CD4-positive, alpha-beta T cell treated with Interleukin-6 for 4 hours (primary cell): ENCODE measurements around the gene ZMYND12.

ENCODE experiments used
- DNase-seq: peaks from one replicate; pipeline ENCODE4 v3.0.0-alpha.2; 2020; ENCODE audit warnings: mixed read lengths

Gene ZMYND12

DNA sequence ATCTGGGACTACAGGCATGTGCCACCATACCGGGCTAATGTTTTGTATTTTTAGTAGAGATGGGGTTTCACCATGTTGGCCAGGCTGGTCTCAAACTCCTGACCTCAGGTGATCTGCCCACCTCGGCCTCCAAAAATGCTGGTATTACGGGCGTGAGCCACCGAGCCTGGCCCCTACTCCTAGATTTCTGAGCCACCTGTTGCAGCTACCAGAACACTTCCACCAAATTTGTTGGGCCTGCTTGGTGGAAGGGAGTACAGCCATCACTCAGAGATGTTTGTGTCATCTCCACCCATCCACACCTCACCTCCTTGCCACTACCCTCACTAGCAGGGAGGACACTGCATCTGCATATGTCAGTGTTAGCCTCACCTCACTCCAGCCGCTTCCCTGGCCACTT is 69.8 kb downstream of the ZMYND12 start:
- no peak for DNase-seq

DNA sequence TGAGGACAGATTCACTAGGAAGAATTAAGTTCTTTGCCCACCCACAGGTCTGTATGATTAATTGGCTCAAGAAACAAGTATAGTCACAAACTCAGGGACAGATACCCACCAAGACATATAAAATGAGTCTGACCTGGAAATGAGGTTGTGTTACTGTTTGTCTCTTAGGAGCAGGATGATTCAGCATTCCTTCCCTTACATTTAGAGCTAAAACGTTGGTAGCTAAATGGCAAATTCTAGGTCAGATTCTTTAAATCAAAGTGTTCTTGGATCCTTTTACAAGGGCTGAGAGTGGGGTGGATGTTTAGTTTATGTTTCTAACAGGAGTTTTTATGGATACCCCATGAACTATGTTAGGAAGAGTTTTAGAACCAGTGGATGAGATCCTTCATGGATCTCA is 70.5 kb downstream of the ZMYND12 start:
- no peak for DNase-seq

DNA sequence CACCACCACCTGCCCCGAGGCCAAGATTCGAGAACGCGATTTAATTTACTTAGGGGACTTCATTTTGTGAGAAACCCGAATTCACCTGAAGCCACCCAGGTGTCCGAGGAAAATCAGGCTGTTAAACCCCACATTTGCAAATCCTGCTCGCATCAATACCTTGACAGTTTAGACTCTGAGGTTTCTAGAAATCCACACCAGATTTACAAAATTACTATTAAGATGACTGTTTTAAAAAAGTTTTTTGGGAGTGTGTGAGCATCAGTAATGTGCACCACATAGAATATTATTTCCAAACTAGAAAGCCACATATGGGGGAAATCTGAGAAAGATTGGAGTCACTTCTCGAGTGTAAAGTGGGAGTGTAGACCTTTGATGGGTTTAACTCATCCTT is 74.5 kb downstream of the ZMYND12 start:
- DNase-seq = no peak

DNA sequence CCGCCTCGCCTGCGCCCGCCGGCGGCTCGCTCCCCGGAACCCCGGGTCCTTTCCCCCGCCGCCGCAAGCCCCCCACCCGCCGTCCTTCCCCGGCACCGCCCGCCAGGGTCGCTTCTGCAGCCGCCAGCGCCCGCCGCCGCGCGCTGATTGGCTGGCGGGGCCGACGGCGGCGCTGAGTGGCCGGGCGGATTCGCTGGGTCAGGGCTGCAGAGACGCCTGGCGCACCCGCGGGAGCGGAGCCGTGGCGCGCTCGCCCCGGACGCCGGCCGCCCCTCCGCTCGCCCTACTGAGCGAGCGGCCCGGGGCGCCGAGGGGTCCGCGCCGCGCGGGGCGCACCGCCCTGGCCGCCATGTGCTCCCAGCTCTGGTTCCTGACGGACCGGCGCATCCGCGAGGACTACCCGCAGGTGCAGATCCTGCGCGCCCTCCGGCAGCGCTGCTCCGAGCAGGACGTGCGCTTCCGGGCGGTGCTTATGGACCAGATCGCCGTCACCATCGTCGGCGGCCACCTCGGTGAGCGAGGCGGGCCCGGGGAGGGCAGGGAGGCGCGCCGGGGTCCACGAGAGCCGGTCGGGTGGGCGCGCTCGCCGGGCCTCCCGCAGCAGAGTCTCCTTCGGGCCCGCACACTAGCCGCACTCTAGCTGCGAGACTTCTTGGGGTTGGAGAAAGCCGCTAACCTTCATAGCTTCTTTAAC is 75.1 kb downstream of the ZMYND12 start, which contains the start of gene RIMKLA:
RIMKLA (plus strand) TSS at position 207 of the 694 bp plus-strand sequence; CDS start at position 350, 143 bp downstream.
- peak; percentile 44 for DNase-seq
